Adrenal gland (tissue), 12 donors: Measurements from ENCODE around the gene DOCK6. TPM values are rescaled to one million over a fixed set of nuclear protein-coding genes. Genes with fewer than 3 reads are reported as not detected.

Experiments
- DNase-seq, 7 donors: peaks; one replicate each; pipeline ENCODE4 v3.0.0-alpha.2; 2019 to 2020
- H3K27ac ChIP-seq, 5 donors: fragments of 200-600 bp; sonication (generic) in 4 of 5; 1 replicate in 3 of 5; 2 replicates in 2 of 5; pipeline versions ENCODE4 v1.5.1 to v1.8.0; 2016 to 2020; ENCODE audit warnings: mild to moderate bottlenecking in 1 of 5
- H3K27me3 ChIP-seq: fragments of 200-600 bp; 2 replicates; pipeline ENCODE4 v1.8.0; 2021
- H3K36me3 ChIP-seq, 2 donors: fragments of 200-600 bp; replicated peaks in 1 of 2; 1 replicate in 1 of 2; 2 replicates in 1 of 2; pipeline versions ENCODE4 v1.5.1 to v1.8.0; 2018 to 2022
- H3K4me1 ChIP-seq, 2 donors: fragments of 200-600 bp; replicated peaks in 1 of 2; 1 replicate in 1 of 2; 2 replicates in 1 of 2; pipeline versions ENCODE4 v1.5.1 to v1.8.0; 2018 to 2021
- H3K4me3 ChIP-seq, 4 donors: fragments of 200-600 bp; sonication (generic) in 3 of 4; one replicate each; pipeline ENCODE4 v1.5.1; 2016 to 2018
- H3K9me3 ChIP-seq, 3 donors: fragments of 200-600 bp; sonication (generic) in 1 of 3; replicated peaks in 1 of 3; 1 replicate in 2 of 3; 2 replicates in 1 of 3; pipeline versions ENCODE4 v1.5.1 to v1.8.0; 2016 to 2021
- POLR2A ChIP-seq, 2 donors: fragments of 450-650 bp; IDR thresholded peaks; one replicate each; pipeline ENCODE4 v1.6.1; 2017; ENCODE audit warnings: antibody characterized with exemption in 2 of 2, mild to moderate bottlenecking in 2 of 2, moderate library complexity in 1 of 2
- WGBS, 4 donors: extraction: QIAGEN DNeasy Blood & Tissue Kit in 2 of 4; methylation state at CpG; one replicate each; pipeline versions ENCODE4 v1.1.5 to v1.1.7; 2013 to 2017; 5-methylcytosine and 5-hydroxymethylcytosine counted together
- intact Hi-C, 2 donors: fragments of 100-400 bp; cut with DNase I; formaldehyde crosslinking; loops; one replicate each; pipeline versions ENCODE4 v1.14.1 to v1.15.0; 2022 to 2023
- polyA plus RNA-seq, 3 donors: library from polyadenylated mRNA; stranded (reverse); fragments of 200-250 nt in 2 of 3; fragments of 350-450 nt in 1 of 3; fragmentation: Illumina TruSeq in 1 of 3; extraction: RNeasy Lipid Tissue Mini Kit (QIAGEN cat#74804) in 1 of 3; gene quantifications; one replicate each; pipeline ENCODE4 v1.2.3, GENCODE V29; 2013 to 2014
- total RNA-seq, 9 donors: library from RNA; depleted of rRNA in 4 of 9; stranded (reverse); fragments of >200 nt in 4 of 9; fragments of 120-200 nt in 1 of 9; fragmentation: NEBNext Ultra II Directional in 1 of 9; extraction: Animal tissue kit (Norgen Biotek cat#: 25700) in 1 of 9; gene quantifications; one replicate each; pipeline versions ENCODE4 v1.1.0 to v1.2.4, GENCODE V29; 2013 to 2023
- TF ChIP-seq, protein P1 (sequence below), 6 experiments: fragments of 450-650 bp in 4 of 6; fragments of 200-600 bp in 2 of 6; sonication (generic) in 1 of 6; IDR thresholded peaks; 1 replicate in 5 of 6; 2 replicates in 1 of 6; pipeline versions ENCODE4 v1.5.1 to v1.8.0; 2016 to 2021; ENCODE audit warnings: antibody characterized with exemption in 6 of 6, mild to moderate bottlenecking in 2 of 6, moderate library complexity in 1 of 6
- donor health status: healthy with polysubstance abuse.
- donor health status: Bipolar disorder and iron deficiency.
- donor health status: DM: yes; HTN: yes; CAD: no.
- donor health status: DM: no; HTN: no; CAD: no.
- donor health status: DM: no; HTN: no; CAD: no.
- donor health status: DM: yes; HTN: yes; CAD: no.

Gene DOCK6
- total and polyA plus RNA-seq, 12 donors: 4.5 to 152 (median 38.3) TPM

DNA sequence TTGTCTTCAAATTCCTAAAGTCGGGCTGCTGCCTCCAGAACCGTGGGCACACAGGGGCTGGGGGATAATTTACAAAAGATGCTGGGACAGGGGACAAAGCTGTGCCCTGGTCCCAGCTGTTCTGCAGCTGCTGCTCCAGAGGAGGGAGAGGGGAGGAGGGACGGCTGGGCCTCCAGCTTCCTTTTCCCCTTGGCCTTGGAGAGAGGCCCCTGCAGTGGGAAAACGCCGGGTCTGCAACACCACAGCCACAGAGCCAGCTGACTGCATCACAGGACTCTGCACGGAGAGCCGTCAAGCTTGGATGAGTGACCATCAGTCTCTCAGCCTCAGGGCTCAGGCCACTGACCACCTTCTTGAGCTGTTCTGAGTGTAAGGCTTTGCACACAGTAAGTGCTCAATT lies 6.1 kb downstream of the DOCK6 start:
- peaks cover 0 to 7% of the 10 kb centered on the region in 2 donors for H3K36me3 ChIP-seq
- H3K4me3 ChIP-seq: no peak overlapping the region
- peak overlapping the region in 1 of 5 donors; percentile 44 for H3K27ac ChIP-seq
- 9 to 21% (median 15%) methylated on average over 3 to 7 of the region's 7 CpGs for WGBS, 4 donors
- H3K4me1 ChIP-seq: no peaks in the 10 kb centered on the region
- TF ChIP-seq, protein P1, sequence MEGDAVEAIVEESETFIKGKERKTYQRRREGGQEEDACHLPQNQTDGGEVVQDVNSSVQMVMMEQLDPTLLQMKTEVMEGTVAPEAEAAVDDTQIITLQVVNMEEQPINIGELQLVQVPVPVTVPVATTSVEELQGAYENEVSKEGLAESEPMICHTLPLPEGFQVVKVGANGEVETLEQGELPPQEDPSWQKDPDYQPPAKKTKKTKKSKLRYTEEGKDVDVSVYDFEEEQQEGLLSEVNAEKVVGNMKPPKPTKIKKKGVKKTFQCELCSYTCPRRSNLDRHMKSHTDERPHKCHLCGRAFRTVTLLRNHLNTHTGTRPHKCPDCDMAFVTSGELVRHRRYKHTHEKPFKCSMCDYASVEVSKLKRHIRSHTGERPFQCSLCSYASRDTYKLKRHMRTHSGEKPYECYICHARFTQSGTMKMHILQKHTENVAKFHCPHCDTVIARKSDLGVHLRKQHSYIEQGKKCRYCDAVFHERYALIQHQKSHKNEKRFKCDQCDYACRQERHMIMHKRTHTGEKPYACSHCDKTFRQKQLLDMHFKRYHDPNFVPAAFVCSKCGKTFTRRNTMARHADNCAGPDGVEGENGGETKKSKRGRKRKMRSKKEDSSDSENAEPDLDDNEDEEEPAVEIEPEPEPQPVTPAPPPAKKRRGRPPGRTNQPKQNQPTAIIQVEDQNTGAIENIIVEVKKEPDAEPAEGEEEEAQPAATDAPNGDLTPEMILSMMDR (IDR thresholded peaks at IDR 0.05): no peak
- TF ChIP-seq POLR2A (IDR thresholded peaks at IDR 0.05): no peak
- no peaks in the 10 kb centered on the region for H3K27me3 ChIP-seq
- H3K9me3 ChIP-seq: no peaks in the 10 kb centered on the region
- no peak for DNase-seq
- intact Hi-C loops: no loop called here

DNA sequence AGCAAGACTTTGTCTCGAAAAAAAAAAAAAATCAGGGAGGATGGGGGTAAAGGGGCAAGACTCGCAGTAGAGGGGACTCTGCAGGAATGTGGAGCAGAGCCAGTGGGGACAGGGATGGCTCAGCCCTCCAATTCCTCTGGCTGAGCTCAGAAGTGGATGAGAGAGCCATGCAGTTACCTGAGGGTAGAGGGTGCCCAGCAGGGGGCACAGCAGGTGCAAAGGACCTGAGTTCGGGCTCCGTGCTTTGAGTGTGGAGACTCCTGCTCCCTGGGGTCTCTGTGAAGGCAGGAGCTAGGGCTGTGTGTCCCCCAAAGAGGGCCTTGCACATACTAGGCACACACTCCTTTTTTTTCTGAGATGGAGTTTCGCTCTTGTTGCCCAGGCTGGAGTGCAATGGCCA lies 7.7 kb downstream of the DOCK6 start:
- intact Hi-C loops: no loop called here
- TF ChIP-seq POLR2A (IDR thresholded peaks at IDR 0.05): no peak
- TF ChIP-seq, protein P1 (IDR thresholded peaks at IDR 0.05): peak in 1 of 6 experiments; percentile 8
- 80 to 92% (median 88%) methylated on average over 2 to 5 of the region's 5 CpGs for WGBS, 4 donors

DNA sequence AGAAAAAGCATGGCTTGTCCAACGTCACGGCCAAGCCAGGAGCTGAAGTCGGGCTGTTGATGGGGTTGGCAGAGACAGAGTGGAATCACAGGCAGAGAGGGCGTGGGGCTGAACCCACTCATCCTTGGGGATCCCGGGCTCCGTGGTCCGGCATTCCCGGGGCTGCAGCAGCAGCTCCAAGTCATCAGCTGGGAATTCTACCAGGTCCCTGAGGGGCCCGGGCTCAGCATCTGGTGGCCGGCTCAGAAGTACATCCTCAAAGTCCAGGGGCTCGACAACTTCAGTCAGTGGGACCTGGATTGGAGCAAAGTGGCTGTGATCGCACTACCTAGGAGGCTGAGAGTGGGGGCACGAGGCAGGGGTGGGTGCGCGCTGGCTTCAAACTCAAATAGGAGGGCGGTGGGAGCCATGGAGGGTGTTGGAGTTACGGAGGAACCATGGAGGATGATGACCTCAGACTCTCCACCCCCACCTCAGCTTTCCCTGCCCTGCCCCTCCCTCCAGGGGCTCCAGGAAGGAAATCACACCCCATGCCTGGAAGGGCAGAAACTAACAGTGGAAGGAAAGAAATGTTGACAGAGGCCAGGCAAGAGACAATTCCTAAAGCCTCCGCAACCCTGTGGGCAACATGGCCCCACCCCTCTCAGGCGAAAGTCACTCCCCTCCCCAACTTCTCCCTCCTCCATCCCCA lies 9.5 kb downstream of the DOCK6 start:
- Histone ChIP-seq H3K36me3 (peaks cover 0 to 22% of the 10 kb centered on the region in 2 donors), H3K4me1 (no peaks in the 10 kb centered on the region), H3K27me3 (no peaks in the 10 kb centered on the region), H3K9me3 (no peaks in the 10 kb centered on the region), H3K27ac (peak overlapping the region in 2 of 5 donors; percentile 39 to 67), H3K4me3 (no peak overlapping the region)
- intact Hi-C loops: no loop called here
- no peak for DNase-seq
- TF ChIP-seq POLR2A (IDR thresholded peaks at IDR 0.05): no peak
- TF ChIP-seq, protein P1 (IDR thresholded peaks at IDR 0.05): no peak
- 77 to 94% (median 88%) methylated on average over 18 to 19 of the region's 19 CpGs for WGBS, 4 donors

More for the DNA sequence above, 7.7 kb downstream of the DOCK6 start:
- H3K27ac ChIP-seq: no peak overlapping the region
- H3K9me3 ChIP-seq: no peaks in the 10 kb centered on the region
- H3K36me3 ChIP-seq: peaks cover 0 to 14% of the 10 kb centered on the region in 2 donors
- no peak overlapping the region for H3K4me3 ChIP-seq
- no peaks in the 10 kb centered on the region for H3K27me3 ChIP-seq
- no peaks in the 10 kb centered on the region for H3K4me1 ChIP-seq
- DNase-seq: no peak

DNA sequence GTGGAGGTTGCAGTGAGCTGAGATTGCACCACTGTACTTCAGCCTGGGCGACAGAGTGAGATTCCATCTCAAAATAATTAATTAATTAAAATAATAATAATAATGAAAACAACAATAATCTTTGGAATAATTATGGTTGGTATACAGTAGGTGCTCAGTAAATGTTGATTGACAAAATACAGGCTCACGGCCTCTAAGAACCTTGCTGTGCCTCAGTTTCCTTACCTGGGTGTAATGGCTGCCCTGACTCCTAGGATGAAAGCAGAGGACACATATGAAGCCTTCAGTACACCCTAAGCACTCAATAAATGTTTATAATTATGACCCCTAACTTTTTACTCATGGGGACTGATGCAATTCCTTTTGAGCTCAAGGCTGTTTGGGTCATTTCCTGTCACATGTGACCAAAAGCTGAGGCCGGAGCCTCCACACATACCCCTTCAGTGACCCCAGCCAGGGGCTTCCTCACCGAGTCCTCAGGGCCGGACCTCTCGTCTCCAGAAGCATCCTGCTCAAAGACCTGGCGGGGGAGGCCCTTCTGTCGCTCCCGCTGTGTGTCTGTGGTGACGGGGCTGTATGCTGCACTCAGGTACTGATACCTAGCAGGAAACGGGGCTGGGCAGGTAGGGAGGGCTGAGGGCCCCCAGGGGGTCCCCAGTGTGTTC lies 10.5 kb downstream of the DOCK6 start:
- intact Hi-C loops: no loop called here
- no peaks in the 10 kb centered on the region for H3K9me3 ChIP-seq
- peak in 3 of 7 donors; percentile 34 to 66 (median 48) for DNase-seq
- H3K36me3 ChIP-seq: peaks cover 0 to 25% of the 10 kb centered on the region in 2 donors
- 76 to 79% (median 78%) methylated on average over 8 to 11 of the region's 11 CpGs for WGBS, 4 donors
- peaks cover 0 to 3% of the 10 kb centered on the region in 2 donors for H3K4me1 ChIP-seq
- TF ChIP-seq POLR2A (IDR thresholded peaks at IDR 0.05): peak in 1 of 2 donors; percentile 6
- TF ChIP-seq, protein P1 (IDR thresholded peaks at IDR 0.05): no peak
- no peaks in the 10 kb centered on the region for H3K27me3 ChIP-seq
- H3K27ac ChIP-seq: peak overlapping the region in 1 of 5 donors; percentile 67
- no peak overlapping the region for H3K4me3 ChIP-seq
